ENCODE data around the gene MGA. TPM values are rescaled to one million over a fixed set of nuclear protein-coding genes. Genes with fewer than 3 reads are reported as not detected.

The MGA gene
- total and polyA plus RNA-seq, 2 of the 8 experiments (the other 6 are each of a cell fraction or from before 2014, with no cell fraction given): 7.6 to 53.2 TPM

DNA sequence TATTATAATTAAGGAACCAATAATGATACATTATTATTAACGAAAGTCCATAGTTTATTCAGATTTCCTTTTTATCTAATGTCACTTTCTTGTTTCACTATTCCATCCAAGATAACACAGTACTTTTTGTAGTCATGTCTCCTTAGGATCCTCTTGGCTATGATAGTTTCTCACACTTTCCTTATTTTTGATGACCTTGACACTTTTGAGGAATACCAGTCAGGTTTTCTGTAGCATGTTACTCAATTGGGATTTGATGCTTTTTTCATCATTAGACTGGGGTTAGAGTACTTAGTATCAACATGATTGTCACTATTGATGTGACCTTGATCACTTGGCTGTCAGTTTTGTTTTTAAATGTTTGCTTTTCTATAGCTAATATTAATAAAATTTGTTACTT lies 33.0 kb upstream of the MGA start:
- H2BK5ac ChIP-seq (ENCODE audit: low read depth, low read length): no peak overlapping the region
- peaks cover 2 to 6% (median 4%) of the 10 kb centered on the region in 4 experiments; a peak in 6 of 7 replicates for H3K4me1 ChIP-seq (replicated peaks in 1 of 4; ENCODE audit: control insufficient read depth in 3 of 4, insufficient read depth in 4 of 4, low read length in 3 of 4)
- peaks cover 0 to 28% of the 10 kb centered on the region in 2 experiments; a peak in 2 of 4 replicates for H3K79me2 ChIP-seq (ENCODE audit: control insufficient read depth in 1 of 2, insufficient read depth in 2 of 2, low read length in 2 of 2)
- H3K9me3 ChIP-seq (ENCODE audit: insufficient read depth in 2 of 2, low read depth in 1 of 2, low read length in 1 of 2): no peaks in the 10 kb centered on the region
- no peak overlapping the region for H2BK15ac ChIP-seq (ENCODE audit: low read length)
- no peak overlapping the region for H3K4me3 ChIP-seq (ENCODE audit: extremely low read depth in 1 of 4, insufficient read depth in 2 of 4, low read depth in 3 of 4, low read length in 4 of 4)
- DNase-seq (ENCODE audit: low read depth in 1 of 2, low spot score in 2 of 2) (no peak), FAIRE-seq (no peak)
- no peak overlapping the region for H2BK20ac ChIP-seq (ENCODE audit: low read length)
- ChIA-PET CTCF (ENCODE audit: partially characterized antibody) (interaction anchor here (1.1 to 1.5 kb wide), 2 partner anchors 12 to 63 kb away, joined by 3 to 6 read pairs; no protein-coding TSS in a partner anchor), POLR2A (ENCODE audit: partially characterized antibody) (interaction anchor here (2.2 kb wide), 1 partner anchor 46 kb away, joined by 8 read pairs; no protein-coding TSS in a partner anchor)
- H3K27ac ChIP-seq (ENCODE audit: low read depth, low read length): no peak overlapping the region
- H2BK12ac ChIP-seq (ENCODE audit: low read depth, low read length): no peak overlapping the region
- H3K18ac ChIP-seq (ENCODE audit: extremely low read depth, low read length): no peak overlapping the region
- no peak overlapping the region for H4K91ac ChIP-seq (replicated peaks; ENCODE audit: insufficient read length, low read length)
- no peaks in the 10 kb centered on the region for H4K20me1 ChIP-seq (replicated peaks in 1 of 2; ENCODE audit: control insufficient read depth in 1 of 2, insufficient read depth in 2 of 2, low read length in 2 of 2)
- H2AFZ ChIP-seq (ENCODE audit: low read length): no peak overlapping the region
- no peak overlapping the region for H3K56ac ChIP-seq (replicated peaks; ENCODE audit: insufficient read length, low read depth, low read length)
- H3K23me2 ChIP-seq (ENCODE audit: low read depth, low read length): no peaks in the 10 kb centered on the region
- TF ChIP-seq GABPA (IDR thresholded peaks at IDR 0.05; ENCODE audit: borderline replicate concordance, insufficient read depth, low read length) (no peak), SP1 (IDR thresholded peaks at IDR 0.05; ENCODE audit: low read depth, low read length) (no peak), KDM5A (IDR thresholded peaks at IDR 0.05; ENCODE audit: low read length) (no peak), RAD21 (IDR thresholded peaks at IDR 0.05 in 1 of 2, conservative IDR thresholded peaks at IDR 0.05 in 1 of 2; ENCODE audit: low read depth in 2 of 2, low read length in 2 of 2) (no peak), NRF1 (IDR thresholded peaks at IDR 0.05; ENCODE audit: low read depth, low read length) (no peak), SP2 (IDR thresholded peaks at IDR 0.05; ENCODE audit: low read length) (no peak), ASH2L (IDR thresholded peaks at IDR 0.05; ENCODE audit: low read length) (no peak)
- no peak overlapping the region for H4K8ac ChIP-seq (ENCODE audit: extremely low read depth, insufficient read depth, low read length)
- no peak overlapping the region for H3K9ac ChIP-seq (replicated peaks in 1 of 4; ENCODE audit: extremely low read depth in 1 of 4, low read depth in 3 of 4, low read length in 3 of 4)
- H2AK5ac ChIP-seq (ENCODE audit: low read depth, low read length): no peak overlapping the region
- no peak overlapping the region for H4K5ac ChIP-seq (ENCODE audit: insufficient read length, low read depth, low read length)
- no peak overlapping the region for H3K14ac ChIP-seq (ENCODE audit: insufficient read length)
- no peak overlapping the region for H2BK120ac ChIP-seq (replicated peaks; ENCODE audit: low read depth, low read length)
- WGBS, 2 experiments (ENCODE audit: extremely low coverage in 1 of 2, insufficient coverage in 1 of 2, insufficient read length in 1 of 2, insufficient replicate concordance in 2 of 2, low coverage in 1 of 2, low lambda C conversion rate in 2 of 2, missing lambda C conversion rate in 1 of 2): 95% methylated on average over 1 of the region's 1 CpG; no CpG with 5 or more reads in 1 of the 2 experiments
- H3K23ac ChIP-seq (ENCODE audit: insufficient read length): no peak overlapping the region
- H3K4ac ChIP-seq (replicated peaks; ENCODE audit: insufficient read length, low read depth, low read length): no peak overlapping the region
- no peaks in the 10 kb centered on the region for H3K79me1 ChIP-seq (ENCODE audit: low read depth, low read length)
- H3K36me3 ChIP-seq (ENCODE audit: control insufficient read depth in 2 of 4, insufficient read depth in 4 of 4, low read length in 3 of 4): no peaks in the 10 kb centered on the region
- H3K27me3 ChIP-seq (replicated peaks in 1 of 4; ENCODE audit: control insufficient read depth in 3 of 4, extremely low read depth in 1 of 4, insufficient read depth in 3 of 4, low read length in 3 of 4): peaks cover 0 to 4% (median 1%) of the 10 kb centered on the region in 4 experiments; a peak in 3 of 7 replicates
- H3K4me2 ChIP-seq (ENCODE audit: insufficient read depth in 1 of 2, low read depth in 2 of 2, low read length in 2 of 2): no peak overlapping the region

All from H1 (cell line).